A673 (cell line): ENCODE measurements around the gene AHCYL2.

Experiments
- CTCF ChIP-seq: fragments of 300-800, 200-600 bp; sonication (generic); conservative IDR thresholded peaks from 2 replicates; pipeline ENCODE4 v1.5.1; 2017; ENCODE audit warnings: low read depth, mild to moderate bottlenecking, antibody characterized with exemption, low read length, moderate library complexity, mixed read lengths
- EZH2 ChIP-seq: fragments of 200-600 bp; sonication (generic); IDR thresholded peaks from 2 replicates; pipeline ENCODE4 v1.6.1; 2017; ENCODE audit warnings: borderline replicate concordance, low read depth, mild to moderate bottlenecking, mixed read lengths, antibody characterized with exemption, low read length; ENCODE audit not compliant: poor library complexity, severe bottlenecking

DNA sequence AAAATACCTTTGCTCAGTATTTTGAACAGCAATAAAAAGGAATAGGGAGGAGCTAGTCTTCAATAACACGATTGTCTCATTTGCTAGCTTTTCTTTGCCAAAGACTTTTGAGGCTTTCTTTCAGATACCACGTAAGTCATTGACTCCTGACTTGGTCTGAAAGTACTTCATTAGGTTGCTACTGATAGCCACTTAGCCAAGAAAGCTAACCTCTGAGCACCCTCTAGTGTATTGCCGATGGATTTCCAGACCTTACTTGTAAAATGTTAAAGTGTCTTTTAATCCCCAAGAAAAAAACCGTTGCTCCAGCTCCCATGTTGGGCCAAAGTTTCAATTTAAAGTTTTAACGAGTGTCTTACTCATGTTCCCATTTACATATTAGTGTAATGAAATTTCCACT is 146.0 kb downstream of the AHCYL2 start:
- TF ChIP-seq EZH2 (no peak), CTCF (peak; percentile 40; the same call in 1 of the 2 replicates)
